ENCODE data around the gene CKAP4. TPM values are rescaled to one million over a fixed set of nuclear protein-coding genes. Genes with fewer than 3 reads are reported as not detected.

The CKAP4 gene
- total RNA-seq, 1 experiment from 2014 or later: 69.6 TPM

DNA sequence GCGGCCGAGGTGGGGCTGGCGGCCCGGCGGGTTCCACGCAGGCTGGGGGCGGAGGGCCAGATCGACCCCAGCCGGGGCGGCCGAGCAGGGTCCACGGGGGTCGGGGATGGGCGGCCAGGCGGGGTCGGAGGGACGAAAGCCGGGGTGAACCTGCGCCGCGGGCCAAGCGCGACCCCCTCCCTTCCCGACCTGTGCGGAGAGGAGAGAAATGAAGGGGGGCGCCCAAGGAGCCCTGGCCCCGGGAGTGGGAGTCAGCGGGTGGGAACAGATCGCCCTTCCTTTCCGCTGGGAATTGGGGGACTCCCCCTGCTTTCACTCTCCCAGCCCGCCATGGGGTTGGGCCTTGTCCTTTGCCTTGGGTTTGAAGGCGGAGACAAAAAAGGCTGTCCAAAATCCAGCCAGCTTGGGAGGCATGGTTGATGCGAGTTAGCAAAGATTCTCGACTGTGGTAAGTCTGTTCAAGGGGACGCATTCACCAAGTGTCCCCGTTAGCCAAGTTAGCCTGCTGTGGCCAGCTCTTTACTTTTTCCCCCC lies 559 bp upstream of the CKAP4 start:
- Mint-ChIP-seq H3K4me3 (peak overlapping the region; percentile 73), H3K27me3 (ENCODE audit: low read depth) (no peaks in the 10 kb centered on the region), H3K4me1 (peaks cover 28% of the 10 kb centered on the region), H3K9me3 (no peaks in the 10 kb centered on the region), H3K36me3 (no peaks in the 10 kb centered on the region), H3K27ac (no peak overlapping the region)
- peak; percentile 53 for DNase-seq (ENCODE audit: low spot score)
- ATAC-seq: peak; percentile 28
- no peak for TF ChIP-seq ZNF416 (CRISPR knock-in tag; IDR thresholded peaks at IDR 0.05)
- no peak for TF ChIP-seq ZBTB21 (CRISPR knock-in tag; IDR thresholded peaks at IDR 0.05; ENCODE audit: borderline replicate concordance)
- no peak for TF ChIP-seq JUN (CRISPR knock-in tag; IDR thresholded peaks at IDR 0.05)
- TF ChIP-seq MYBL2 (CRISPR knock-in tag; IDR thresholded peaks at IDR 0.05): no peak
- TF ChIP-seq, protein P1, sequence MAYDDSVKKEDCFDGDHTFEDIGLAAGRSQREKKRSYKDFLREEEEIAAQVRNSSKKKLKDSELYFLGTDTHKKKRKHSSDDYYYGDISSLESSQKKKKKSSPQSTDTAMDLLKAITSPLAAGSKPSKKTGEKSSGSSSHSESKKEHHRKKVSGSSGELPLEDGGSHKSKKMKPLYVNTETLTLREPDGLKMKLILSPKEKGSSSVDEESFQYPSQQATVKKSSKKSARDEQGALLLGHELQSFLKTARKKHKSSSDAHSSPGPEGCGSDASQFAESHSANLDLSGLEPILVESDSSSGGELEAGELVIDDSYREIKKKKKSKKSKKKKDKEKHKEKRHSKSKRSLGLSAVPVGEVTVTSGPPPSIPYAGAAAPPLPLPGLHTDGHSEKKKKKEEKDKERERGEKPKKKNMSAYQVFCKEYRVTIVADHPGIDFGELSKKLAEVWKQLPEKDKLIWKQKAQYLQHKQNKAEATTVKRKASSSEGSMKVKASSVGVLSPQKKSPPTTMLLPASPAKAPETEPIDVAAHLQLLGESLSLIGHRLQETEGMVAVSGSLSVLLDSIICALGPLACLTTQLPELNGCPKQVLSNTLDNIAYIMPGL (CRISPR knock-in tag; IDR thresholded peaks at IDR 0.05): 0 out of 2 replicates have a peak, but pooled peaks have one; percentile 51
- TF ChIP-seq, protein P2, sequence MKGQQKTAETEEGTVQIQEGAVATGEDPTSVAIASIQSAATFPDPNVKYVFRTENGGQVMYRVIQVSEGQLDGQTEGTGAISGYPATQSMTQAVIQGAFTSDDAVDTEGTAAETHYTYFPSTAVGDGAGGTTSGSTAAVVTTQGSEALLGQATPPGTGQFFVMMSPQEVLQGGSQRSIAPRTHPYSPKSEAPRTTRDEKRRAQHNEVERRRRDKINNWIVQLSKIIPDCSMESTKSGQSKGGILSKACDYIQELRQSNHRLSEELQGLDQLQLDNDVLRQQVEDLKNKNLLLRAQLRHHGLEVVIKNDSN (CRISPR knock-in tag; IDR thresholded peaks at IDR 0.05): no peak
- TF ChIP-seq, protein P3, sequence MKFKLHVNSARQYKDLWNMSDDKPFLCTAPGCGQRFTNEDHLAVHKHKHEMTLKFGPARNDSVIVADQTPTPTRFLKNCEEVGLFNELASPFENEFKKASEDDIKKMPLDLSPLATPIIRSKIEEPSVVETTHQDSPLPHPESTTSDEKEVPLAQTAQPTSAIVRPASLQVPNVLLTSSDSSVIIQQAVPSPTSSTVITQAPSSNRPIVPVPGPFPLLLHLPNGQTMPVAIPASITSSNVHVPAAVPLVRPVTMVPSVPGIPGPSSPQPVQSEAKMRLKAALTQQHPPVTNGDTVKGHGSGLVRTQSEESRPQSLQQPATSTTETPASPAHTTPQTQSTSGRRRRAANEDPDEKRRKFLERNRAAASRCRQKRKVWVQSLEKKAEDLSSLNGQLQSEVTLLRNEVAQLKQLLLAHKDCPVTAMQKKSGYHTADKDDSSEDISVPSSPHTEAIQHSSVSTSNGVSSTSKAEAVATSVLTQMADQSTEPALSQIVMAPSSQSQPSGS (CRISPR knock-in tag; IDR thresholded peaks at IDR 0.05; ENCODE audit: borderline replicate concordance, low read depth): no peak
- TF ChIP-seq, protein P4, sequence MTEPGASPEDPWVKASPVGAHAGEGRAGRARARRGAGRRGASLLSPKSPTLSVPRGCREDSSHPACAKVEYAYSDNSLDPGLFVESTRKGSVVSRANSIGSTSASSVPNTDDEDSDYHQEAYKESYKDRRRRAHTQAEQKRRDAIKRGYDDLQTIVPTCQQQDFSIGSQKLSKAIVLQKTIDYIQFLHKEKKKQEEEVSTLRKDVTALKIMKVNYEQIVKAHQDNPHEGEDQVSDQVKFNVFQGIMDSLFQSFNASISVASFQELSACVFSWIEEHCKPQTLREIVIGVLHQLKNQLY (CRISPR knock-in tag; IDR thresholded peaks at IDR 0.05): no peak
- TF ChIP-seq, protein P5, sequence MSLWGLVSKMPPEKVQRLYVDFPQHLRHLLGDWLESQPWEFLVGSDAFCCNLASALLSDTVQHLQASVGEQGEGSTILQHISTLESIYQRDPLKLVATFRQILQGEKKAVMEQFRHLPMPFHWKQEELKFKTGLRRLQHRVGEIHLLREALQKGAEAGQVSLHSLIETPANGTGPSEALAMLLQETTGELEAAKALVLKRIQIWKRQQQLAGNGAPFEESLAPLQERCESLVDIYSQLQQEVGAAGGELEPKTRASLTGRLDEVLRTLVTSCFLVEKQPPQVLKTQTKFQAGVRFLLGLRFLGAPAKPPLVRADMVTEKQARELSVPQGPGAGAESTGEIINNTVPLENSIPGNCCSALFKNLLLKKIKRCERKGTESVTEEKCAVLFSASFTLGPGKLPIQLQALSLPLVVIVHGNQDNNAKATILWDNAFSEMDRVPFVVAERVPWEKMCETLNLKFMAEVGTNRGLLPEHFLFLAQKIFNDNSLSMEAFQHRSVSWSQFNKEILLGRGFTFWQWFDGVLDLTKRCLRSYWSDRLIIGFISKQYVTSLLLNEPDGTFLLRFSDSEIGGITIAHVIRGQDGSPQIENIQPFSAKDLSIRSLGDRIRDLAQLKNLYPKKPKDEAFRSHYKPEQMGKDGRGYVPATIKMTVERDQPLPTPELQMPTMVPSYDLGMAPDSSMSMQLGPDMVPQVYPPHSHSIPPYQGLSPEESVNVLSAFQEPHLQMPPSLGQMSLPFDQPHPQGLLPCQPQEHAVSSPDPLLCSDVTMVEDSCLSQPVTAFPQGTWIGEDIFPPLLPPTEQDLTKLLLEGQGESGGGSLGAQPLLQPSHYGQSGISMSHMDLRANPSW (CRISPR knock-in tag; conservative IDR thresholded peaks at IDR 0.05; ENCODE audit: low read depth): no peak
- no peak for TF ChIP-seq EMX1 (CRISPR knock-in tag; IDR thresholded peaks at IDR 0.05)
- peak; percentile 66; the same call in 1 of the 2 replicates for TF ChIP-seq ZNF232 (CRISPR knock-in tag; IDR thresholded peaks at IDR 0.05)
- TF ChIP-seq ZNF423 (CRISPR knock-in tag; IDR thresholded peaks at IDR 0.05): 0 out of 2 replicates have a peak, but pooled peaks have one; percentile 9
- no peak for TF ChIP-seq IRF2 (CRISPR knock-in tag; IDR thresholded peaks at IDR 0.05; ENCODE audit: borderline replicate concordance, low read depth)
- TF ChIP-seq ATF1 (CRISPR knock-in tag; IDR thresholded peaks at IDR 0.05): no peak
- TF ChIP-seq NFE2L1 (CRISPR knock-in tag; IDR thresholded peaks at IDR 0.05): no peak
- no peak for TF ChIP-seq CREB1 (CRISPR knock-in tag; IDR thresholded peaks at IDR 0.05)
- TF ChIP-seq, protein P6, sequence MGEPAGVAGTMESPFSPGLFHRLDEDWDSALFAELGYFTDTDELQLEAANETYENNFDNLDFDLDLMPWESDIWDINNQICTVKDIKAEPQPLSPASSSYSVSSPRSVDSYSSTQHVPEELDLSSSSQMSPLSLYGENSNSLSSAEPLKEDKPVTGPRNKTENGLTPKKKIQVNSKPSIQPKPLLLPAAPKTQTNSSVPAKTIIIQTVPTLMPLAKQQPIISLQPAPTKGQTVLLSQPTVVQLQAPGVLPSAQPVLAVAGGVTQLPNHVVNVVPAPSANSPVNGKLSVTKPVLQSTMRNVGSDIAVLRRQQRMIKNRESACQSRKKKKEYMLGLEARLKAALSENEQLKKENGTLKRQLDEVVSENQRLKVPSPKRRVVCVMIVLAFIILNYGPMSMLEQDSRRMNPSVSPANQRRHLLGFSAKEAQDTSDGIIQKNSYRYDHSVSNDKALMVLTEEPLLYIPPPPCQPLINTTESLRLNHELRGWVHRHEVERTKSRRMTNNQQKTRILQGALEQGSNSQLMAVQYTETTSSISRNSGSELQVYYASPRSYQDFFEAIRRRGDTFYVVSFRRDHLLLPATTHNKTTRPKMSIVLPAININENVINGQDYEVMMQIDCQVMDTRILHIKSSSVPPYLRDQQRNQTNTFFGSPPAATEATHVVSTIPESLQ (CRISPR knock-in tag; IDR thresholded peaks at IDR 0.05): no peak
- no peak for TF ChIP-seq ZNF317 (CRISPR knock-in tag; IDR thresholded peaks at IDR 0.05; ENCODE audit: borderline replicate concordance, low read depth)
- no peak for TF ChIP-seq ZNF263 (CRISPR knock-in tag; IDR thresholded peaks at IDR 0.05; ENCODE audit: low read depth)
- no peak for TF ChIP-seq NFYB (CRISPR knock-in tag; conservative IDR thresholded peaks at IDR 0.05; ENCODE audit: low read depth)
- TF ChIP-seq, protein P7, sequence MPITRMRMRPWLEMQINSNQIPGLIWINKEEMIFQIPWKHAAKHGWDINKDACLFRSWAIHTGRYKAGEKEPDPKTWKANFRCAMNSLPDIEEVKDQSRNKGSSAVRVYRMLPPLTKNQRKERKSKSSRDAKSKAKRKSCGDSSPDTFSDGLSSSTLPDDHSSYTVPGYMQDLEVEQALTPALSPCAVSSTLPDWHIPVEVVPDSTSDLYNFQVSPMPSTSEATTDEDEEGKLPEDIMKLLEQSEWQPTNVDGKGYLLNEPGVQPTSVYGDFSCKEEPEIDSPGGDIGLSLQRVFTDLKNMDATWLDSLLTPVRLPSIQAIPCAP (CRISPR knock-in tag; IDR thresholded peaks at IDR 0.05): no peak
- TF ChIP-seq, protein P8, sequence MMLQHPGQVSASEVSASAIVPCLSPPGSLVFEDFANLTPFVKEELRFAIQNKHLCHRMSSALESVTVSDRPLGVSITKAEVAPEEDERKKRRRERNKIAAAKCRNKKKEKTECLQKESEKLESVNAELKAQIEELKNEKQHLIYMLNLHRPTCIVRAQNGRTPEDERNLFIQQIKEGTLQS (CRISPR knock-in tag; conservative IDR thresholded peaks at IDR 0.05): no peak
- TF ChIP-seq NR2C2 (CRISPR knock-in tag; IDR thresholded peaks at IDR 0.05): no peak
- ChIA-PET CTCF (interaction anchor here (0.9 to 1.2 kb wide), 3 partner anchors 22 to 109 kb away, joined by 3 to 4 read pairs (median 3); partner anchors contain the start of gene POLR3B), POLR2A (interaction anchor here (1.1 kb wide), 1 partner anchor 109 kb away, joined by 4 read pairs; the partner anchor contains the start of gene NUAK1)
